Measurements from ENCODE around the gene CD68. TPM values are rescaled to one million over a fixed set of nuclear protein-coding genes. Genes with fewer than 3 reads are reported as not detected.

Gene CD68
- total RNA-seq, 1 donor from 2014 or later = 1.1 TPM

DNA sequence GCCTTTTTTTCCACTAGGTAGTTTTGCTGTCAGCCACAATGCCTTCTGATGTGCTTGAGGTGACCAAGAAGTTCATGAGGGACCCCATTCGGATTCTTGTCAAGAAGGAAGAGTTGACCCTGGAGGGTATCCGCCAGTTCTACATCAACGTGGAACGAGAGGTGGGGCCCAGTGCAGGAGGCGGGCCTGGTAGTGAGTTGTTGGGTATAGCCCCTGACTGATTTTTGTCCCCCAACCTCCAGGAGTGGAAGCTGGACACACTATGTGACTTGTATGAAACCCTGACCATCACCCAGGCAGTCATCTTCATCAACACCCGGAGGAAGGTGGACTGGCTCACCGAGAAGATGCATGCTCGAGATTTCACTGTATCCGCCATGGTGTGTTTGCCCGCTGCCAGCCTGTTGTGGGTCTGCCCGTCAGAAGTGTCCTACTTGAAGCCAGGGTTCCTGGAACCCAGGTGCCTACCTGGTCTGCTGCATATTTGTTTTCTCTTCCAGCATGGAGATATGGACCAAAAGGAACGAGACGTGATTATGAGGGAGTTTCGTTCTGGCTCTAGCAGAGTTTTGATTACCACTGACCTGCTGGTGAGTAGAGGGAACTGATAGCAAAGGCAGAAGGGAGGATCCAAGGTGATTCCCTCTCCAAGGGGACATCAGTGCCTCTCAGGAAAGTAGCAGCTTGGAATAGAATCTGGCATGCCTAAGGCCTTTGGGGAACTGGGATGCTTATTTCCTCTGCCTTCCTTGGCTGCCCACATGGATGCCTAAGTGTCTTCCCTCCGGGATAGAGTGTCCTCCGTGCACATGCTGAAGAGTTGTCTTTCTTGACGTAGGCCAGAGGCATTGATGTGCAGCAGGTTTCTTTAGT is 1.9 kb upstream of the CD68 start:
- Mint-ChIP-seq H3K27me3 (ENCODE audit: unreplicated experiment) (no peaks in the 10 kb centered on the region), H3K36me3 (ENCODE audit: unreplicated experiment) (peaks cover 46% of the 10 kb centered on the region), H3K9me3 (ENCODE audit: unreplicated experiment) (no peaks in the 10 kb centered on the region), H3K4me1 (ENCODE audit: unreplicated experiment) (peaks cover 58% of the 10 kb centered on the region), H3K4me3 (ENCODE audit: unreplicated experiment) (no peak overlapping the region), H3K27ac (ENCODE audit: unreplicated experiment) (no peak overlapping the region)
- TF ChIP-seq, protein P1, sequence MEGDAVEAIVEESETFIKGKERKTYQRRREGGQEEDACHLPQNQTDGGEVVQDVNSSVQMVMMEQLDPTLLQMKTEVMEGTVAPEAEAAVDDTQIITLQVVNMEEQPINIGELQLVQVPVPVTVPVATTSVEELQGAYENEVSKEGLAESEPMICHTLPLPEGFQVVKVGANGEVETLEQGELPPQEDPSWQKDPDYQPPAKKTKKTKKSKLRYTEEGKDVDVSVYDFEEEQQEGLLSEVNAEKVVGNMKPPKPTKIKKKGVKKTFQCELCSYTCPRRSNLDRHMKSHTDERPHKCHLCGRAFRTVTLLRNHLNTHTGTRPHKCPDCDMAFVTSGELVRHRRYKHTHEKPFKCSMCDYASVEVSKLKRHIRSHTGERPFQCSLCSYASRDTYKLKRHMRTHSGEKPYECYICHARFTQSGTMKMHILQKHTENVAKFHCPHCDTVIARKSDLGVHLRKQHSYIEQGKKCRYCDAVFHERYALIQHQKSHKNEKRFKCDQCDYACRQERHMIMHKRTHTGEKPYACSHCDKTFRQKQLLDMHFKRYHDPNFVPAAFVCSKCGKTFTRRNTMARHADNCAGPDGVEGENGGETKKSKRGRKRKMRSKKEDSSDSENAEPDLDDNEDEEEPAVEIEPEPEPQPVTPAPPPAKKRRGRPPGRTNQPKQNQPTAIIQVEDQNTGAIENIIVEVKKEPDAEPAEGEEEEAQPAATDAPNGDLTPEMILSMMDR (IDR thresholded peaks at IDR 0.05) = no peak
- DNase-seq (ENCODE audit: extremely low spot score, unreplicated experiment) = no peak

DNA sequence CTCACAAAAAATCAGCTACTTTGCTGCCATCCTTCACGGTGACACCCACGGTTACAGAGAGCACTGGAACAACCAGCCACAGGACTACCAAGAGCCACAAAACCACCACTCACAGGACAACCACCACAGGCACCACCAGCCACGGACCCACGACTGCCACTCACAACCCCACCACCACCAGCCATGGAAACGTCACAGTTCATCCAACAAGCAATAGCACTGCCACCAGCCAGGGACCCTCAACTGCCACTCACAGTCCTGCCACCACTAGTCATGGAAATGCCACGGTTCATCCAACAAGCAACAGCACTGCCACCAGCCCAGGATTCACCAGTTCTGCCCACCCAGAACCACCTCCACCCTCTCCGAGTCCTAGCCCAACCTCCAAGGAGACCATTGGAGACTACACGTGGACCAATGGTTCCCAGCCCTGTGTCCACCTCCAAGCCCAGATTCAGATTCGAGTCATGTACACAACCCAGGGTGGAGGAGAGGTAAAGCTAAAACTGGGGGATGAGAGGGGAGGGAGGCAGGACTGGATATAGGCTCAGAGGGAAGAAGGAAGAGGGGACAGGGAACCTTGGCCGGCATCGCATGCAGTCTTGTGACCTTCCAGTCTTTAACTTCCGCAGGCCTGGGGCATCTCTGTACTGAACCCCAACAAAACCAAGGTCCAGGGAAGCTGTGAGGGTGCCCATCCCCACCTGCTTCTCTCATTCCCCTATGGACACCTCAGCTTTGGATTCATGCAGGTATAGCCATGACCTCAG is 581 bp downstream of the CD68 start:
- Mint-ChIP-seq H3K27ac (ENCODE audit: unreplicated experiment) (peak overlapping the region; percentile 89), H3K4me3 (ENCODE audit: unreplicated experiment) (no peak overlapping the region), H3K4me1 (ENCODE audit: unreplicated experiment) (peaks cover 62% of the 10 kb centered on the region), H3K27me3 (ENCODE audit: unreplicated experiment) (no peaks in the 10 kb centered on the region), H3K36me3 (ENCODE audit: unreplicated experiment) (peaks cover 36% of the 10 kb centered on the region), H3K9me3 (ENCODE audit: unreplicated experiment) (no peaks in the 10 kb centered on the region)
- no peak for DNase-seq (ENCODE audit: extremely low spot score, unreplicated experiment)
- TF ChIP-seq, protein P1 (IDR thresholded peaks at IDR 0.05) = no peak

DNA sequence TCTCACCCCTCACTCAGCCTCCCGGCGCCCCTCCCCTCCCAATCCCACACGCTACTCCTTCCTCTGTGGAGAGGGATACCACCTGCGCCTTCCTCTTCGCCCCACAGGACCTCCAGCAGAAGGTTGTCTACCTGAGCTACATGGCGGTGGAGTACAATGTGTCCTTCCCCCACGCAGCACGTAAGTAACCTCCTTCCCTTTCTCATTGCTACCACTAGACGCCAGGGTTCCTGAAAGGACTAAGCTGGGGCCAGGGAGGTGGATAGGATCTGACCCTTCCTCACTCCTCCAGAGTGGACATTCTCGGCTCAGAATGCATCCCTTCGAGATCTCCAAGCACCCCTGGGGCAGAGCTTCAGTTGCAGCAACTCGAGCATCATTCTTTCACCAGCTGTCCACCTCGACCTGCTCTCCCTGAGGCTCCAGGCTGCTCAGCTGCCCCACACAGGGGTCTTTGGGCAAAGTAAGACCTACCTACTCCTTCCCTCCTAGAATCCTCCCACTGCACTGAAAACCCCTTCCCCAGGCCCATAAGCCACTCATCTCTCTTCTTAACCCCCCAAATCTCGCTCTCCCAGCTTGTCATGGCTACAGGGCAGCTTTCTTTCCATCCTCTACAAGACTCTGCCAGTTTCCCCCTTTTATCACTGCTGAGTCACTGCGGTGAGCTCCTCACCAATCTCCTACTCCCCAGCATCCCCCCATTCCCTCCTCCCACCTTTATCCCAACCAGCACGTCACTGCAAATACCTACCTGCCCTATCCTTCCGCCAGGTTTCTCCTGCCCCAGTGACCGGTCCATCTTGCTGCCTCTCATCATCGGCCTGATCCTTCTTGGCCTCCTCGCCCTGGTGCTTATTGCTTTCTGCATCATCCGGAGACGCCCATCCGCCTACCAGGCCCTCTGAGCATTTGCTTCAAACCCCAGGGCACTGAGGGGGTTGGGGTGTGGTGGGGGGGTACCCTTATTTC is 1.5 kb downstream of the CD68 start:
- TF ChIP-seq, protein P1 (IDR thresholded peaks at IDR 0.05) = no peak
- Mint-ChIP-seq H3K9me3 (ENCODE audit: unreplicated experiment) (no peaks in the 10 kb centered on the region), H3K27ac (ENCODE audit: unreplicated experiment) (peak overlapping the region; percentile 89), H3K27me3 (ENCODE audit: unreplicated experiment) (no peaks in the 10 kb centered on the region), H3K4me3 (ENCODE audit: unreplicated experiment) (no peak overlapping the region), H3K36me3 (ENCODE audit: unreplicated experiment) (peaks cover 30% of the 10 kb centered on the region), H3K4me1 (ENCODE audit: unreplicated experiment) (peaks cover 61% of the 10 kb centered on the region)
- DNase-seq (ENCODE audit: extremely low spot score, unreplicated experiment) = no peak

DNA sequence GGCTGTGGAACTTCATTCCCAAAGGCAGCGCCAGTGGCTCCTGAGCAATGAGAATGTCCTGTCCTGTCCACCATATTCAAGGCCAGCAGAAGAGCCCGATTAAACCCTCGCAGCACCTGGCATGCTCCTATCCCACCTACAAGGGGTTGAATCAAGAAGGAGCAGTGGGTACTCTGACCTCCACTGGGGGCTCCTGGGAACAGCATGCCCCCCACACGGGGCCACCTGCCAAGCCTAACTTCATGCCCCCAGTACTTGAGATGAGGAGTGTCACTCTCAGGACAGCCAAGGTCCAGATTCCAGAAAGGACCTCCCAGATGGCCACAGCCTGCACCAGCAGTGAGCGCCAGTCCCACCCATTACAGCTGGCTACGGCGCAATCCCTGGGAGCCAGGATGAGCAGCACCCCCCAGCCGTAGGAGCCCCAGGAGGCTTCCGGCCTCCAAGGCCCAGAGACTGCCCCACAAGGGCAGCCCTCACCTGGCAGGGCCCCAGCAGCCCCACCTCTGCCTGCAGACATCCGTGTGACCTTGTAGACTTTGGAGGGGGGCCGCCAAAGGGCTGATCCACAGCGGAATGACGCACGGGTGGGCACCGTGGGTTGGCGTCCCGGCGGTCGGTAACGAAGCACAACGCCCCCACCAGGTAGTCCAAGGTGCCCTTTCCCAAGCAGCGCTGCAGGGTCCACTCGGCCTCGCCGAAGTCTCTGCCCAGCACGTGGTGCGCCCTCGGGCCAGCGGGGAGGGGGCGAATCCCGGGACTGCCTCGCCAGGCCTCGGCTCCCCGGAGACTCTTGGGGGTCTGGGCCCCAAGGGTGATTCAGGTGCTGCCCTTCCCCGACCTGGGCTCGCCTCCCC is 3.2 kb downstream of the CD68 start:
- peak overlapping the region; percentile 96 for H3K4me3 Mint-ChIP-seq (ENCODE audit: unreplicated experiment)
- H3K27me3 Mint-ChIP-seq (ENCODE audit: unreplicated experiment) = no peaks in the 10 kb centered on the region
- no peak for DNase-seq (ENCODE audit: extremely low spot score, unreplicated experiment)
- H3K4me1 Mint-ChIP-seq (ENCODE audit: unreplicated experiment) = peaks cover 58% of the 10 kb centered on the region
- no peaks in the 10 kb centered on the region for H3K9me3 Mint-ChIP-seq (ENCODE audit: unreplicated experiment)
- TF ChIP-seq, protein P1 (IDR thresholded peaks at IDR 0.05) = no peak
- peak overlapping the region; percentile 100 for H3K27ac Mint-ChIP-seq (ENCODE audit: unreplicated experiment)
- H3K36me3 Mint-ChIP-seq (ENCODE audit: unreplicated experiment) = peaks cover 16% of the 10 kb centered on the region

All from osteocyte (in vitro differentiated cells).